HEK293 (cell line): ENCODE data around the gene ELAVL1.

ENCODE experiments used
- BCL6B ChIP-seq: fragments of 450-650 bp; formaldehyde crosslinking; IDR thresholded peaks from 2 replicates; pipeline ENCODE4 v1.5.1; 2017; ENCODE audit warnings: missing biosample characterization, missing genetic modification characterization
- KLF10 ChIP-seq: fragments of 450-650 bp; IDR thresholded peaks from 2 replicates; pipeline ENCODE4 v1.5.1; 2018; ENCODE audit warnings: missing biosample characterization, mild to moderate bottlenecking, missing genetic modification characterization
- PRDM1 ChIP-seq: fragments of 450-650 bp; formaldehyde crosslinking; IDR thresholded peaks from 2 replicates; pipeline ENCODE4; 2016; ENCODE audit warnings: missing biosample characterization, missing genetic modification characterization
- PRDM4 ChIP-seq: fragments of 450-650 bp; formaldehyde crosslinking; IDR thresholded peaks from 2 replicates; pipeline ENCODE4 v1.5.1; 2017; ENCODE audit warnings: missing biosample characterization, missing genetic modification characterization
- PRDM6 ChIP-seq: fragments of 450-650 bp; formaldehyde crosslinking; IDR thresholded peaks from 2 replicates; pipeline ENCODE4 v1.5.1; 2017; ENCODE audit warnings: missing biosample characterization, missing genetic modification characterization
- ZBTB11 ChIP-seq: fragments of 450-650 bp; formaldehyde crosslinking; conservative IDR thresholded peaks from 2 replicates; pipeline ENCODE4 v1.5.1; 2016; ENCODE audit warnings: low read depth, missing biosample characterization, missing genetic modification characterization
- ZBTB6 ChIP-seq: fragments of 450-650 bp; formaldehyde crosslinking; IDR thresholded peaks from 2 replicates; pipeline ENCODE4 v1.5.1; 2017; ENCODE audit warnings: missing biosample characterization, missing genetic modification characterization
- ZFP69B ChIP-seq: fragments of 450-650 bp; formaldehyde crosslinking; IDR thresholded peaks from 2 replicates; pipeline ENCODE4 v1.5.1; 2016; ENCODE audit warnings: missing biosample characterization, missing genetic modification characterization
- ZIC2 ChIP-seq: fragments of 450-650 bp; formaldehyde crosslinking; IDR thresholded peaks from 2 replicates; pipeline ENCODE4 v1.5.1; 2016; ENCODE audit warnings: missing biosample characterization, missing genetic modification characterization
- ZNF16 ChIP-seq: fragments of 450-650 bp; formaldehyde crosslinking; IDR thresholded peaks from 2 replicates; pipeline ENCODE4 v1.5.1; 2016; ENCODE audit warnings: low read depth, missing biosample characterization, missing genetic modification characterization
- ZNF202 ChIP-seq: fragments of 450-650 bp; formaldehyde crosslinking; IDR thresholded peaks from 2 replicates; pipeline ENCODE4 v1.5.1; 2016; ENCODE audit warnings: missing biosample characterization, missing genetic modification characterization, borderline replicate concordance
- ZNF416 ChIP-seq: fragments of 450-650 bp; formaldehyde crosslinking; IDR thresholded peaks from 2 replicates; pipeline ENCODE4 v1.5.1; 2016; ENCODE audit warnings: missing biosample characterization, missing genetic modification characterization
- ZNF449 ChIP-seq: fragments of 450-650 bp; formaldehyde crosslinking; IDR thresholded peaks from 2 replicates; pipeline ENCODE4 v1.5.1; 2017; ENCODE audit warnings: missing biosample characterization, mild to moderate bottlenecking, missing genetic modification characterization, moderate library complexity
- ZNF488 ChIP-seq: fragments of 450-650 bp; formaldehyde crosslinking; IDR thresholded peaks from 2 replicates; pipeline ENCODE4 v1.5.1; 2016; ENCODE audit warnings: missing biosample characterization, missing genetic modification characterization
- ZNF501 ChIP-seq: fragments of 450-650 bp; formaldehyde crosslinking; IDR thresholded peaks from 2 replicates; pipeline ENCODE4 v1.5.1; 2016; ENCODE audit warnings: missing biosample characterization, missing genetic modification characterization
- ZNF623 ChIP-seq: fragments of 450-650 bp; formaldehyde crosslinking; IDR thresholded peaks from 2 replicates; pipeline ENCODE4 v1.5.1; 2016; ENCODE audit warnings: missing biosample characterization, missing genetic modification characterization
- ZNF654 ChIP-seq: fragments of 450-650 bp; formaldehyde crosslinking; IDR thresholded peaks from 2 replicates; pipeline ENCODE4 v1.5.1; 2016; ENCODE audit warnings: low read depth, missing biosample characterization, missing genetic modification characterization
- ZSCAN30 ChIP-seq: fragments of 450-650 bp; IDR thresholded peaks from 2 replicates; pipeline ENCODE4 v1.5.1; 2018; ENCODE audit warnings: missing biosample characterization, mild to moderate bottlenecking, missing genetic modification characterization, moderate library complexity

The ELAVL1 gene

GRCh38 chr19:7931221-7932061 lies 74.0 kb downstream of the ELAVL1 start (continued):
- TF ChIP-seq PRDM1 (tag by site-specific recombination) (no peak), ZBTB6 (no peak), ZNF449 (no peak), ZIC2 (peak; percentile 64), ZNF488 (tag by site-specific recombination) (no peak), ZNF416 (tag by site-specific recombination) (no peak), PRDM4 (tag by site-specific recombination) (no peak), ZNF202 (tag by site-specific recombination) (no peak), ZNF623 (tag by site-specific recombination) (no peak), BCL6B (no peak), PRDM6 (tag by site-specific recombination) (no peak), ZNF501 (tag by site-specific recombination) (no peak), ZBTB11 (tag by site-specific recombination) (no peak), ZNF16 (no peak), ZFP69B (no peak), KLF10 (no peak), ZSCAN30 (tag by site-specific recombination) (no peak), ZNF654 (no peak)
